B cell (primary cell): Measurements from ENCODE around the gene HES5. TPM values are rescaled to one million over a fixed set of nuclear protein-coding genes. Genes with fewer than 3 reads are reported as not detected.

Experiments used
- ATAC-seq: fragments of 200-7000 bp; cut with Tn5 transposase; one replicate; pipeline ENCODE4 v1.10.0; 2021; ENCODE audit warnings: low read depth, mild to moderate bottlenecking, moderate number of reproducible peaks, moderate library complexity
- CTCF ChIA-PET: fragments of 350-600 bp; sonication (Branson Sonifier 250); formaldehyde crosslinking; loops from one replicate; lab custom pipeline; 2021; ENCODE audit warnings: antibody characterized with exemption, inconsistent platforms; lab: Charles Lee
- POLR2A ChIA-PET: fragments of 350-600 bp; sonication (Branson Sonifier 250); formaldehyde crosslinking; loops from one replicate; lab custom pipeline; 2021; ENCODE audit warnings: antibody characterized with exemption; lab: Charles Lee
- DNase-seq: peaks from one replicate; pipeline ENCODE4 v3.0.0; 2013
- H2AFZ ChIP-seq: 2 replicates; pipeline ENCODE4 v1.6.1; 2012; ENCODE audit warnings: mild to moderate bottlenecking, low read depth, low read length; ENCODE audit not compliant: insufficient read depth, poor library complexity, severe bottlenecking
- H3K27ac ChIP-seq, 2 donors: 1 replicate in 1 of 2; 2 replicates in 1 of 2; pipeline ENCODE4 v1.5.1; 2012 to 2013; ENCODE audit warnings: low read length in 2 of 2, mild to moderate bottlenecking in 2 of 2, moderate library complexity in 1 of 2
- H3K27me3 ChIP-seq, 4 experiments: fragments of 200-600 bp in 1 of 4; sonication (generic) in 1 of 4; replicated peaks in 1 of 4; 1 replicate in 2 of 4; 2 replicates in 2 of 4; pipeline versions ENCODE4 v1.6.1 to v1.7.0; 2013 to 2016; ENCODE audit warnings: low read length in 3 of 4, mild to moderate bottlenecking in 2 of 4, mixed read lengths in 1 of 4, moderate library complexity in 1 of 4; ENCODE audit not compliant: insufficient read depth in 4 of 4, control insufficient read depth in 3 of 4; ENCODE audit errors: control extremely low read depth in 1 of 4
- H3K36me3 ChIP-seq, 2 experiments: replicated peaks in 1 of 2; 1 replicate in 1 of 2; 2 replicates in 1 of 2; pipeline versions ENCODE4 v1.6.1 to v1.7.1; 2013; ENCODE audit warnings: low read length in 1 of 2; ENCODE audit not compliant: insufficient read depth in 2 of 2, control insufficient read depth in 1 of 2; ENCODE audit errors: control extremely low read depth in 1 of 2, extremely low read depth in 1 of 2
- H3K4me1 ChIP-seq, 2 donors: fragments of 200-600 bp in 1 of 2; sonication (generic) in 1 of 2; 1 replicate in 1 of 2; 2 replicates in 1 of 2; pipeline versions ENCODE4 v1.5.1 to v1.6.1; 2013 to 2017; ENCODE audit warnings: low read length in 2 of 2; ENCODE audit not compliant: control insufficient read depth in 2 of 2, insufficient read depth in 2 of 2
- H3K4me2 ChIP-seq: replicated peaks from 2 replicates; pipeline ENCODE3; 2012; ENCODE audit warnings: mild to moderate bottlenecking, low read depth, low read length; ENCODE audit not compliant: poor library complexity, severe bottlenecking
- H3K4me3 ChIP-seq, 5 experiments: fragments of 200-600 bp in 1 of 5; sonication (generic) in 1 of 5; 1 replicate in 3 of 5; 2 replicates in 2 of 5; pipeline versions ENCODE4 v1.5.1 to v1.7.0; 2011 to 2016; ENCODE audit warnings: low read length in 4 of 5, mild to moderate bottlenecking in 4 of 5, low read depth in 2 of 5, control low read depth in 1 of 5, moderate library complexity in 1 of 5; ENCODE audit not compliant: insufficient read depth in 1 of 5; ENCODE audit errors: control extremely low read depth in 1 of 5, extremely low read depth in 1 of 5
- H3K79me2 ChIP-seq: fragments of 200-600 bp; sonication (generic); one replicate; pipeline ENCODE4 v1.6.0; 2016; ENCODE audit warnings: low read length; ENCODE audit not compliant: control insufficient read depth, insufficient read depth
- H3K9ac ChIP-seq: fragments of 200-600 bp; sonication (generic); 2 replicates; pipeline ENCODE4 v1.6.1; 2017; ENCODE audit warnings: mild to moderate bottlenecking, low read length, moderate library complexity
- H3K9me3 ChIP-seq, 3 donors: one replicate each; pipeline versions ENCODE4 v1.6.1 to v1.7.1; 2013; ENCODE audit warnings: low read length in 2 of 3; ENCODE audit not compliant: control insufficient read depth in 2 of 3, insufficient read depth in 1 of 3; ENCODE audit errors: control extremely low read depth in 1 of 3
- H4K20me1 ChIP-seq: 2 replicates; pipeline ENCODE4 v1.6.0; 2012; ENCODE audit warnings: mild to moderate bottlenecking, low read length; ENCODE audit not compliant: insufficient read depth, control insufficient read depth, poor library complexity, severe bottlenecking
- H3K27ac Mint-ChIP-seq: one replicate; pipeline ENCODE4 v1.8.0; 2021; ENCODE audit warnings: mixed read lengths
- H3K27me3 Mint-ChIP-seq: one replicate; pipeline ENCODE4 v1.8.0; 2021; ENCODE audit warnings: mixed read lengths
- H3K4me1 Mint-ChIP-seq: one replicate; pipeline ENCODE4 v1.8.0; 2021; ENCODE audit warnings: mixed read lengths
- H3K4me3 Mint-ChIP-seq: one replicate; pipeline ENCODE4 v1.8.0; 2021; ENCODE audit warnings: mixed read lengths
- H3K9me3 Mint-ChIP-seq: one replicate; pipeline ENCODE4 v1.8.0; 2022; ENCODE audit warnings: mixed read lengths; ENCODE audit not compliant: insufficient read depth
- CTCF ChIP-seq: fragments of 200-600 bp; IDR thresholded peaks from one replicate; pipeline ENCODE4 v1.8.0; 2022; ENCODE audit warnings: antibody characterized with exemption, mild to moderate bottlenecking
- EZH2 ChIP-seq: IDR thresholded peaks from 2 replicates; pipeline ENCODE4 v1.6.1; 2012; ENCODE audit warnings: borderline replicate concordance, low read depth, mild to moderate bottlenecking, moderate library complexity, low read length; ENCODE audit not compliant: insufficient read depth, poor library complexity, severe bottlenecking
- WGBS: methylation state at CpG from one replicate; pipeline ENCODE4 v1.1.5; 2013; ENCODE audit warnings: missing lambda C conversion rate; ENCODE audit not compliant: insufficient coverage; 5-methylcytosine and 5-hydroxymethylcytosine counted together
- intact Hi-C: fragments of 100-400 bp; cut with micrococcal nuclease; formaldehyde crosslinking; loops from one replicate; pipeline ENCODE4 v1.10.0; 2022
- polyA plus RNA-seq: library from polyadenylated mRNA; depleted of rRNA; stranded (reverse); fragments of >200 nt; gene quantifications from 2 replicates; pipeline ENCODE4 v1.2.3, GENCODE V29; 2012
- total RNA-seq, 2 donors: library from RNA; stranded (reverse); fragments of 120-200 nt in 1 of 2; gene quantifications; 1 replicate in 1 of 2; 2 replicates in 1 of 2; pipeline versions ENCODE4 v1.2.3 to v1.2.4, GENCODE V29; 2013 to 2022

Gene HES5
- total and polyA plus RNA-seq, 2 donors (not counting 1 experiment from before 2014, with no cell fraction given) = not detected

- no peak for ATAC-seq
- peaks cover 6% of the 10 kb centered on the region for H3K27me3 Mint-ChIP-seq
Observed at GRCh38 chr1:2543543-2544092, 13.6 kb upstream of the HES5 start.

More at GRCh38 chr1:2543543-2544092, 13.6 kb upstream of the HES5 start:
- Mint-ChIP-seq H3K4me1 (peaks cover 15% of the 10 kb centered on the region), H3K27ac (no peak overlapping the region), H3K4me3 (no peak overlapping the region), H3K9me3 (no peaks in the 10 kb centered on the region)
- ChIA-PET POLR2A (interaction anchor here (0.9 to 1.1 kb wide), 2 partner anchors 18 to 129 kb away, joined by 4 to 5 read pairs; partner anchors contain the start of gene PANK4), CTCF (interaction anchor here (1.0 to 2.7 kb wide), 2 partner anchors 13 to 349 kb away, joined by 3 to 8 read pairs; partner anchors contain the start of genes FAAP20 and TNFRSF14)
- H3K27ac ChIP-seq = no peak overlapping the region
- no peak for DNase-seq
- H3K79me2 ChIP-seq = no peaks in the 10 kb centered on the region
- no peak overlapping the region for H3K4me2 ChIP-seq
- H2AFZ ChIP-seq = no peak overlapping the region
- H3K4me1 ChIP-seq = peaks cover 15 to 27% of the 10 kb centered on the region in 2 donors
- peaks cover 0 to 27% (median 2%) of the 10 kb centered on the region in 4 experiments for H3K27me3 ChIP-seq
- H3K9me3 ChIP-seq = peaks cover 0 to 4% (median 0%) of the 10 kb centered on the region in 3 donors
- no peak overlapping the region for H3K4me3 ChIP-seq
- TF ChIP-seq EZH2 = no peak
- TF ChIP-seq CTCF = no peak
- WGBS = 44% methylated on average over 25 of the region's 26 CpGs
- no peak overlapping the region for H3K9ac ChIP-seq
- peaks cover 7% of the 10 kb centered on the region for H4K20me1 ChIP-seq
- no peaks in the 10 kb centered on the region for H3K36me3 ChIP-seq
- intact Hi-C loops = no loop called here
